ENCODE data around the gene TMEM69. TPM values are rescaled to one million over a fixed set of nuclear protein-coding genes. Genes with fewer than 3 reads are reported as not detected.

The TMEM69 gene
- total and polyA plus RNA-seq, 2 of the 13 experiments (the other 11 are each of a cell fraction or from before 2014, with no cell fraction given): 25.4 to 135 TPM

GRCh38 chr1:45685308-45686014 lies 2.5 kb upstream of the TMEM69 start (continued):
- TF ChIP-seq, protein P1, sequence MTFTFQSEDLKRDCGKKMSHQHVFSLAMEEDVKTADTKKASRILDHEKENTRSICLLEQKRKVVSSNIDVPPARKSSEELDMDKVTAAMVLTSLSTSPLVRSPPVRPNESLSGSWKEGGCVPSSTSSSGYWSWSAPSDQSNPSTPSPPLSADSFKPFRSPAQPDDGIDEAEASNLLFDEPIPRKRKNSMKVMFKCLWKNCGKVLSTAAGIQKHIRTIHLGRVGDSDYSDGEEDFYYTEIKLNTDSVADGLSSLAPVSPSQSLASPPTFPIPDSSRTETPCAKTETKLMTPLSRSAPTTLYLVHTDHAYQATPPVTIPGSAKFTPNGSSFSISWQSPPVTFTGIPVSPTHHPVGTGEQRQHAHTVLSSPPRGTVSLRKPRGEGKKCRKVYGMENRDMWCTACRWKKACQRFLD (CRISPR knock-in tag; IDR thresholded peaks at IDR 0.05; ENCODE audit: borderline replicate concordance): no peak; the same call in 1 of the 2 replicates
- TF ChIP-seq MATR3 (CRISPR knock-in tag; IDR thresholded peaks at IDR 0.05): no peak

- Histone ChIP-seq H3K4me2 (ENCODE audit: low read depth, low read length) (peak overlapping the region; percentile 68), H2AFZ (ENCODE audit: low read length) (no peak overlapping the region), H3K9me3 (ENCODE audit: low read length) (no peaks in the 10 kb centered on the region), H3K9ac (ENCODE audit: insufficient read depth, low read depth, low read length) (peak overlapping the region; percentile 100), H3K4me3 (replicated peaks in 1 of 3; ENCODE audit: insufficient read depth in 1 of 3, low read depth in 2 of 3, low read length in 3 of 3) (peak overlapping the region; percentile 70 to 98 (median 93)), H3K36me3 (replicated peaks in 1 of 2; ENCODE audit: control insufficient read depth in 1 of 2, insufficient read depth in 2 of 2, low read length in 2 of 2) (peaks cover 0 to 6% of the 10 kb centered on the region in 2 experiments; a peak in 2 of 5 replicates), H3K27ac (ENCODE audit: extremely low read length, insufficient read depth, low read length) (peak overlapping the region; percentile 99), H4K20me1 (ENCODE audit: insufficient read depth, low read length) (peaks cover 39% of the 10 kb centered on the region), H3K79me2 (ENCODE audit: insufficient read depth, low read length) (peaks cover 81% of the 10 kb centered on the region), H3K4me1 (ENCODE audit: insufficient read depth, low read length) (peaks cover 55% of the 10 kb centered on the region), H3K27me3 (ENCODE audit: control insufficient read depth in 1 of 2, insufficient read depth in 2 of 2, low read length in 2 of 2) (peaks cover 0 to 5% of the 10 kb centered on the region in 2 experiments; a peak in 2 of 5 replicates)
- peak; percentile 37 for DNase-seq (ENCODE audit: low spot score)
- no peak for FAIRE-seq
- peak; percentile 0 for ATAC-seq
- POLR2A ChIA-PET: interaction anchor here (0.6 to 2.7 kb wide), 28 partner anchors 9 to 739 kb away, joined by 3 to 29 read pairs (median 4); partner anchors contain the start of genes IPP, NASP and PRDX1
- BruUV-seq (replicated peaks): no TSS peak
- in situ Hi-C loops (cut with HindIII; ENCODE audit: extremely low pct_ligation_motif_present, low pct_unique_long_range_greater_than_20kb): loop anchor here (5.0 kb wide), 1 partner anchor 116 kb away; the partner anchor contains the start of gene MAST2
- CTCF ChIA-PET (ENCODE audit: low intra/inter-chr PET ratio, low total read pairs): no interaction called here
- intact Hi-C loops (cut with micrococcal nuclease; ENCODE audit: unreplicated experiment): loop anchor here (1.0 to 5.0 kb wide), 5 partner anchors 66 to 493 kb away; partner anchors contain the start of genes IPP and MAST2
- under 1% methylated on average over 18 of the region's 27 CpGs for WGBS (ENCODE audit: low lambda C conversion rate)
- TF ChIP-seq, protein P2, sequence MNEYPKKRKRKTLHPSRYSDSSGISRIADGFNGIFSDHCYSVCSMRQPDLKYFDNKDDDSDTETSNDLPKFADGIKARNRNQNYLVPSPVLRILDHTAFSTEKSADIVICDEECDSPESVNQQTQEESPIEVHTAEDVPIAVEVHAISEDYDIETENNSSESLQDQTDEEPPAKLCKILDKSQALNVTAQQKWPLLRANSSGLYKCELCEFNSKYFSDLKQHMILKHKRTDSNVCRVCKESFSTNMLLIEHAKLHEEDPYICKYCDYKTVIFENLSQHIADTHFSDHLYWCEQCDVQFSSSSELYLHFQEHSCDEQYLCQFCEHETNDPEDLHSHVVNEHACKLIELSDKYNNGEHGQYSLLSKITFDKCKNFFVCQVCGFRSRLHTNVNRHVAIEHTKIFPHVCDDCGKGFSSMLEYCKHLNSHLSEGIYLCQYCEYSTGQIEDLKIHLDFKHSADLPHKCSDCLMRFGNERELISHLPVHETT (CRISPR knock-in tag; conservative IDR thresholded peaks at IDR 0.05): peak; percentile 2; the same call in 1 of the 2 replicates
- TF ChIP-seq MIER2 (CRISPR knock-in tag; IDR thresholded peaks at IDR 0.05): no peak
- TF ChIP-seq ZNF652 (CRISPR knock-in tag; IDR thresholded peaks at IDR 0.05; ENCODE audit: borderline replicate concordance, low read depth): no peak
- TF ChIP-seq, protein P3, sequence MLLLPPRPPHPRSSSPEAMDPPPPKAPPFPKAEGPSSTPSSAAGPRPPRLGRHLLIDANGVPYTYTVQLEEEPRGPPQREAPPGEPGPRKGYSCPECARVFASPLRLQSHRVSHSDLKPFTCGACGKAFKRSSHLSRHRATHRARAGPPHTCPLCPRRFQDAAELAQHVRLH (CRISPR knock-in tag; IDR thresholded peaks at IDR 0.05; ENCODE audit: borderline replicate concordance, low read depth): 0 out of 2 replicates have a peak, but pooled peaks have one; percentile 1
- 0 out of 2 replicates have a peak, but pooled peaks have one; percentile 7 for TF ChIP-seq STAG1 (CRISPR knock-in tag; IDR thresholded peaks at IDR 0.05)
- TF ChIP-seq, protein P4, sequence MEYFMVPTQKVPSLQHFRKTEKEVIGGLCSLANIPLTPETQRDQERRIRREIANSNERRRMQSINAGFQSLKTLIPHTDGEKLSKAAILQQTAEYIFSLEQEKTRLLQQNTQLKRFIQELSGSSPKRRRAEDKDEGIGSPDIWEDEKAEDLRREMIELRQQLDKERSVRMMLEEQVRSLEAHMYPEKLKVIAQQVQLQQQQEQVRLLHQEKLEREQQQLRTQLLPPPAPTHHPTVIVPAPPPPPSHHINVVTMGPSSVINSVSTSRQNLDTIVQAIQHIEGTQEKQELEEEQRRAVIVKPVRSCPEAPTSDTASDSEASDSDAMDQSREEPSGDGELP (IDR thresholded peaks at IDR 0.05; ENCODE audit: borderline replicate concordance, low read depth): 0 out of 2 replicates have a peak, but pooled peaks have one; percentile 13
- TF ChIP-seq BRD4 (CRISPR knock-in tag; IDR thresholded peaks at IDR 0.05): no peak
- no peak for TF ChIP-seq TOPORS (CRISPR knock-in tag; IDR thresholded peaks at IDR 0.05)
- 0 out of 2 replicates have a peak, but pooled peaks have one; percentile 64 for TF ChIP-seq THYN1 (CRISPR knock-in tag; IDR thresholded peaks at IDR 0.05; ENCODE audit: borderline replicate concordance, low read depth)
- no peak for TF ChIP-seq ZNF343 (CRISPR knock-in tag; IDR thresholded peaks at IDR 0.05)
- no peak for TF ChIP-seq ZNF839 (CRISPR knock-in tag; IDR thresholded peaks at IDR 0.05; ENCODE audit: borderline replicate concordance)
- TF ChIP-seq KAT2B (IDR thresholded peaks at IDR 0.05; ENCODE audit: borderline replicate concordance, low read depth, low read length): no peak
- TF ChIP-seq, protein P5, sequence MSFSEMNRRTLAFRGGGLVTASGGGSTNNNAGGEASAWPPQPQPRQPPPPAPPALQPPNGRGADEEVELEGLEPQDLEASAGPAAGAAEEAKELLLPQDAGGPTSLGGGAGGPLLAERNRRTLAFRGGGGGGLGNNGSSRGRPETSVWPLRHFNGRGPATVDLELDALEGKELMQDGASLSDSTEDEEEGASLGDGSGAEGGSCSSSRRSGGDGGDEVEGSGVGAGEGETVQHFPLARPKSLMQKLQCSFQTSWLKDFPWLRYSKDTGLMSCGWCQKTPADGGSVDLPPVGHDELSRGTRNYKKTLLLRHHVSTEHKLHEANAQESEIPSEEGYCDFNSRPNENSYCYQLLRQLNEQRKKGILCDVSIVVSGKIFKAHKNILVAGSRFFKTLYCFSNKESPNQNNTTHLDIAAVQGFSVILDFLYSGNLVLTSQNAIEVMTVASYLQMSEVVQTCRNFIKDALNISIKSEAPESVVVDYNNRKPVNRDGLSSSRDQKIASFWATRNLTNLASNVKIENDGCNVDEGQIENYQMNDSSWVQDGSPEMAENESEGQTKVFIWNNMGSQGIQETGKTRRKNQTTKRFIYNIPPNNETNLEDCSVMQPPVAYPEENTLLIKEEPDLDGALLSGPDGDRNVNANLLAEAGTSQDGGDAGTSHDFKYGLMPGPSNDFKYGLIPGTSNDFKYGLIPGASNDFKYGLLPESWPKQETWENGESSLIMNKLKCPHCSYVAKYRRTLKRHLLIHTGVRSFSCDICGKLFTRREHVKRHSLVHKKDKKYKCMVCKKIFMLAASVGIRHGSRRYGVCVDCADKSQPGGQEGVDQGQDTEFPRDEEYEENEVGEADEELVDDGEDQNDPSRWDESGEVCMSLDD (CRISPR knock-in tag; IDR thresholded peaks at IDR 0.05; ENCODE audit: borderline replicate concordance): no peak
- TF ChIP-seq ZFP36L2 (CRISPR knock-in tag; IDR thresholded peaks at IDR 0.05): no peak
These were observed 2.0 kb upstream of the TMEM69 start for GRCh38 chr1:45686015-45686287.

Data from HepG2 (cell line).